OCI-LY7 (cell line): ENCODE data around the gene TAF12. TPM values are rescaled to one million over a fixed set of nuclear protein-coding genes. Genes with fewer than 3 reads are reported as not detected.
"Not testable (repeated sequence)": the region's sequence is repeated elsewhere in the genome, so short reads cannot be mapped to it uniquely, and the experiment has no call there.

Experiments
- BruUV-seq: library from RNA; stranded (reverse); fragments of 400-500 nt; replicated peaks from 2 replicates; lab custom pipeline; 2021; lab: Mats Ljungman, UMichigan
- CTCF ChIA-PET: fragments of 300-600 bp; sonication (Branson Sonifier 250); formaldehyde crosslinking; loops from one replicate; lab custom pipeline; 2022; ENCODE audit warnings: antibody characterized with exemption; ENCODE audit not compliant: unreplicated experiment; lab: Charles Lee
- POLR2A ChIA-PET: fragments of 300-600 bp; sonication (Branson Sonifier 250); formaldehyde crosslinking; loops from one replicate; lab custom pipeline; 2022; ENCODE audit warnings: antibody characterized with exemption; lab: Charles Lee
- DNase-seq: peaks from one replicate; pipeline ENCODE4 v3.0.0-alpha.2; 2015; ENCODE audit warnings: low spot score
- H2AFZ ChIP-seq: fragments of 200-600 bp; sonication (generic), shearing (Covaris generic); 2 replicates; pipeline ENCODE4 v1.6.1; 2014; ENCODE audit warnings: mild to moderate bottlenecking, antibody characterized with exemption, low read length, moderate library complexity
- H3K27ac ChIP-seq: fragments of 200-600 bp; sonication (generic); 2 replicates; pipeline ENCODE4 v1.5.1; 2014; ENCODE audit warnings: mixed run types, low read depth, mild to moderate bottlenecking, moderate library complexity, low read length, inconsistent platforms; ENCODE audit not compliant: poor library complexity, severe bottlenecking
- H3K36me3 ChIP-seq: fragments of 200-600 bp; sonication (generic); 2 replicates; pipeline ENCODE4 v1.6.1; 2014; ENCODE audit warnings: mild to moderate bottlenecking, antibody characterized with exemption, low read length, moderate library complexity, mixed read lengths; ENCODE audit not compliant: insufficient read depth
- H3K4me1 ChIP-seq: fragments of 200-600 bp; sonication (generic); 2 replicates; pipeline ENCODE4 v1.5.1; 2014; ENCODE audit warnings: mild to moderate bottlenecking, low read length; ENCODE audit not compliant: insufficient read depth, poor library complexity, severe bottlenecking
- H3K4me2 ChIP-seq: fragments of 200-600 bp; sonication (generic); 2 replicates; pipeline ENCODE4 v1.6.1; 2014; ENCODE audit warnings: mild to moderate bottlenecking, low read length
- H3K4me3 ChIP-seq: fragments of 200-600 bp; sonication (generic); 2 replicates; pipeline ENCODE4 v1.5.1; 2014; ENCODE audit warnings: mild to moderate bottlenecking, low read depth, low read length; ENCODE audit not compliant: poor library complexity, severe bottlenecking
- H3K79me2 ChIP-seq: fragments of 200-600 bp; sonication (generic); 2 replicates; pipeline ENCODE4 v1.6.1; 2016; ENCODE audit warnings: low read depth, mild to moderate bottlenecking, low read length, moderate library complexity, mixed read lengths; ENCODE audit not compliant: insufficient read depth
- H3K9me2 ChIP-seq: fragments of 200-600 bp; sonication (generic); 2 replicates; pipeline ENCODE4 v1.6.1; 2016; ENCODE audit warnings: mild to moderate bottlenecking, low read length, mixed read lengths; ENCODE audit not compliant: insufficient read depth
- H3K9me3 ChIP-seq: fragments of 200-600 bp; sonication (generic); 2 replicates; pipeline ENCODE4 v1.6.1; 2014; ENCODE audit warnings: mild to moderate bottlenecking, mixed run types, low read length, mixed read lengths
- H4K20me1 ChIP-seq: fragments of 200-600 bp; sonication (generic); 2 replicates; pipeline ENCODE4 v1.6.1; 2014; ENCODE audit warnings: mild to moderate bottlenecking, antibody characterized with exemption, low read length, moderate library complexity, mixed read lengths; ENCODE audit not compliant: insufficient read depth
- CTCF ChIP-seq: fragments of 200-600 bp; sonication (generic); conservative IDR thresholded peaks from 2 replicates; pipeline ENCODE4 v1.5.1; 2014; ENCODE audit warnings: mild to moderate bottlenecking, antibody characterized with exemption, low read length, moderate library complexity, mixed read lengths
- intact Hi-C: fragments of 100-400 bp; cut with micrococcal nuclease; formaldehyde crosslinking; loops from one replicate; pipeline ENCODE4 v1.10.0; 2022; ENCODE audit not compliant: unreplicated experiment
- total RNA-seq, 2 experiments: library from RNA; depleted of rRNA in 1 of 2; stranded (reverse); fragments of >200 nt in 1 of 2; shearing (Covaris generic) in 1 of 2; gene quantifications; 2 replicates each; pipeline ENCODE4 v1.2.3, GENCODE V29; 2014 to 2022

Gene TAF12
- total RNA-seq, 2 experiments from 2014 or later: 31.0 to 32.4 TPM

GRCh38 chr1:28655448-28656311 is 12.8 kb upstream of the TAF12 start:
- H4K20me1 ChIP-seq, H2AFZ ChIP-seq, BruUV-seq, H3K27ac ChIP-seq, H3K4me1 ChIP-seq, H3K4me2 ChIP-seq, H3K36me3 ChIP-seq, H3K9me2 ChIP-seq, H3K9me3 ChIP-seq, H3K79me2 ChIP-seq, intact Hi-C loops, DNase-seq, H3K4me3 ChIP-seq: not testable (repeated sequence)
- ChIA-PET POLR2A (interaction anchor here (0.6 to 1.0 kb wide), 2 partner anchors 13 to 316 kb away, joined by 3 to 4 read pairs; partner anchors contain the start of gene GMEB1), CTCF (interaction anchor here (0.5 kb wide), 1 partner anchor 359 kb away, joined by 3 read pairs; no protein-coding TSS in a partner anchor)

- POLR2A ChIA-PET: interaction anchor here (0.7 kb wide), 1 partner anchor 405 kb away, joined by 8 read pairs; no protein-coding TSS in a partner anchor
- H3K4me1 ChIP-seq, H3K36me3 ChIP-seq, H3K4me2 ChIP-seq, CTCF ChIA-PET, BruUV-seq, H3K9me2 ChIP-seq, H4K20me1 ChIP-seq, H2AFZ ChIP-seq, H3K79me2 ChIP-seq, intact Hi-C loops, H3K9me3 ChIP-seq, H3K27ac ChIP-seq, H3K4me3 ChIP-seq: not testable (repeated sequence)
- TF ChIP-seq CTCF: 0 out of 2 replicates have a peak, but pooled peaks have one; percentile 28
- DNase-seq: peak; percentile 22
These were observed 11.0 kb upstream of the TAF12 start for GRCh38 chr1:28653870-28654269.

GRCh38 chr1:28653063-28653462 is 10.2 kb upstream of the TAF12 start:
- POLR2A ChIA-PET: interaction anchor here (0.7 kb wide), 2 partner anchors 404 to 490 kb away, joined by 3 to 8 read pairs; no protein-coding TSS in a partner anchor
- intact Hi-C loops, H3K79me2 ChIP-seq: not testable (repeated sequence)

More at GRCh38 chr1:28653063-28653462, 10.2 kb upstream of the TAF12 start:
- H4K20me1 ChIP-seq, H3K36me3 ChIP-seq, DNase-seq, H3K9me3 ChIP-seq, H3K9me2 ChIP-seq, H3K4me3 ChIP-seq, BruUV-seq, H3K27ac ChIP-seq, H2AFZ ChIP-seq, H3K4me2 ChIP-seq, CTCF ChIA-PET: not testable (repeated sequence)
- peaks cover 13% of the 10 kb centered on the region for H3K4me1 ChIP-seq
